Measurements from ENCODE around the gene DEFB128.

The DEFB128 gene

GRCh38 chr20:145877-146276 lies 43.6 kb downstream of the DEFB128 start:
- DNase-seq = no peak

- DNase-seq = no peak
These were observed 47.2 kb downstream of the DEFB128 start, which contains the start of gene DEFB126 for GRCh38 chr20:142290-142689. Gene DEFB126 (plus strand): TSS chr20:142590. CDS start chr20:142629, 39 bp downstream.
